Right atrium auricular region (tissue), 2 donors: ENCODE results near the gene ORM1. TPM values are rescaled to one million over a fixed set of nuclear protein-coding genes. Genes with fewer than 3 reads are reported as not detected.

ENCODE experiments used
- DNase-seq: peaks from one replicate; pipeline ENCODE4 v3.0.0-alpha.2; 2019; ENCODE audit warnings: low spot score
- H3K27ac ChIP-seq, 2 donors: fragments of 200-600 bp; sonication (generic); 1 replicate in 1 of 2; 2 replicates in 1 of 2; pipeline ENCODE4 v1.5.1; 2016 to 2019
- H3K27me3 ChIP-seq, 2 donors: fragments of 200-600 bp; sonication (generic); one replicate each; pipeline versions ENCODE4 v1.5.1 to v1.6.0; 2017 to 2019
- H3K36me3 ChIP-seq: fragments of 200-600 bp; sonication (generic); one replicate; pipeline ENCODE4 v1.5.1; 2016
- H3K4me1 ChIP-seq, 2 donors: fragments of 200-600 bp; sonication (generic); one replicate each; pipeline versions ENCODE4 v1.5.1 to v1.6.0; 2017 to 2019
- H3K4me3 ChIP-seq, 2 donors: fragments of 200-600 bp; sonication (generic); 1 replicate in 1 of 2; 2 replicates in 1 of 2; pipeline ENCODE4 v1.5.1; 2017 to 2019; ENCODE audit warnings: mild to moderate bottlenecking in 1 of 2, moderate library complexity in 1 of 2
- H3K9me3 ChIP-seq, 2 donors: fragments of 200-600 bp; sonication (generic); one replicate each; pipeline ENCODE4 v1.5.1; 2019
- total RNA-seq, 2 donors: library from RNA; depleted of rRNA; stranded (reverse); fragments of >200 nt; gene quantifications; one replicate each; pipeline ENCODE4 v1.1.0, GENCODE V29; 2016
- TF ChIP-seq, protein P1 (sequence below), 2 donors: fragments of 200-600 bp; sonication (generic); IDR thresholded peaks; one replicate each; pipeline ENCODE4 v1.5.1; 2019; ENCODE audit warnings: antibody characterized with exemption in 2 of 2

Gene ORM1
- total RNA-seq, 2 donors from 2014 or later = not detected

DNA sequence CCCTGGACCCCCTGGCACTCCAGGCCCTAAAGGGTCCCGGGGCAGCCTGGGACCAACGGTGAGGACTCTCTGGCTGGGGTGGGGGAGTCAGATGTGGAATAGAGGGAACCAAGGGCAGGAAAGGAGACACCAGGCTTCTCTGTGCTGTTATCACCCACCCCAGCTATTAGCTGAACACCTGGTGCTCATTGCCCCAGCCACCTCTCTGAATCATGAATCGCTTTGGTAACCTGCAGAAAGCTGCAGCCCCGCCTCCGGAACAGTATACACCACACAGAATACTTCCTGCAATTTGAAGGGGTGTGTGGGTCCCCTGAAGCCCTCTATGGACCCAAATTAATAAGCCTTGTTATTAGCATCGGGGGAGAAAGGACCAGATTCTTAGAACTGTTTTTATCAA, 40.4 kb upstream of the ORM1 start:
- TF ChIP-seq, protein P1, sequence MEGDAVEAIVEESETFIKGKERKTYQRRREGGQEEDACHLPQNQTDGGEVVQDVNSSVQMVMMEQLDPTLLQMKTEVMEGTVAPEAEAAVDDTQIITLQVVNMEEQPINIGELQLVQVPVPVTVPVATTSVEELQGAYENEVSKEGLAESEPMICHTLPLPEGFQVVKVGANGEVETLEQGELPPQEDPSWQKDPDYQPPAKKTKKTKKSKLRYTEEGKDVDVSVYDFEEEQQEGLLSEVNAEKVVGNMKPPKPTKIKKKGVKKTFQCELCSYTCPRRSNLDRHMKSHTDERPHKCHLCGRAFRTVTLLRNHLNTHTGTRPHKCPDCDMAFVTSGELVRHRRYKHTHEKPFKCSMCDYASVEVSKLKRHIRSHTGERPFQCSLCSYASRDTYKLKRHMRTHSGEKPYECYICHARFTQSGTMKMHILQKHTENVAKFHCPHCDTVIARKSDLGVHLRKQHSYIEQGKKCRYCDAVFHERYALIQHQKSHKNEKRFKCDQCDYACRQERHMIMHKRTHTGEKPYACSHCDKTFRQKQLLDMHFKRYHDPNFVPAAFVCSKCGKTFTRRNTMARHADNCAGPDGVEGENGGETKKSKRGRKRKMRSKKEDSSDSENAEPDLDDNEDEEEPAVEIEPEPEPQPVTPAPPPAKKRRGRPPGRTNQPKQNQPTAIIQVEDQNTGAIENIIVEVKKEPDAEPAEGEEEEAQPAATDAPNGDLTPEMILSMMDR (IDR thresholded peaks at IDR 0.05) = no peak
- no peaks in the 10 kb centered on the region for H3K9me3 ChIP-seq
- DNase-seq = no peak
- H3K4me1 ChIP-seq = peaks cover 0 to 10% of the 10 kb centered on the region in 2 donors
- H3K27ac ChIP-seq = no peak overlapping the region
- H3K27me3 ChIP-seq = no peaks in the 10 kb centered on the region
- no peaks in the 10 kb centered on the region for H3K36me3 ChIP-seq
- H3K4me3 ChIP-seq = no peak overlapping the region

DNA sequence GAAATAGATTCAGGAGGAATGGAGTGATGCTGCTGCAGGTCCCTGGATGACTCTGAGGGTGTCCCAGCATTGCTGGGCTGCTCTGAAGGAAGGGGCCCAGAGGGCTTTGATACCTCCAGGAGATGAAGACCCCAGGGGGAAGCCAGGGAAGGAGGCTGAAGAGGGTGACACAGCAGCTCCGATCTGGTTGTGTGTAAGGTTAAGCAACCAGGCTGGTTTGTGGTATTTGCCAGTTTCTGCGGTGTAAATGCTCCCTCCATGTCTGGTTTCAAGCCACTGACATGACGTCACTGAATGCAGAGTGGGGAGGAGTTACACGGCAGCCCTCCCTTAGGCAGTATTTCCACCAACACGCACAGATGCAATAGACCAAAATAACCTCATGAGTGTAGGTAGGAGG, 40.0 kb upstream of the ORM1 start:
- H3K9me3 ChIP-seq = no peaks in the 10 kb centered on the region
- no peaks in the 10 kb centered on the region for H3K36me3 ChIP-seq
- TF ChIP-seq, protein P1 (IDR thresholded peaks at IDR 0.05) = no peak
- no peak for DNase-seq
- no peak overlapping the region for H3K27ac ChIP-seq
- no peaks in the 10 kb centered on the region for H3K27me3 ChIP-seq
- H3K4me1 ChIP-seq = peaks cover 0 to 10% of the 10 kb centered on the region in 2 donors
- no peak overlapping the region for H3K4me3 ChIP-seq

DNA sequence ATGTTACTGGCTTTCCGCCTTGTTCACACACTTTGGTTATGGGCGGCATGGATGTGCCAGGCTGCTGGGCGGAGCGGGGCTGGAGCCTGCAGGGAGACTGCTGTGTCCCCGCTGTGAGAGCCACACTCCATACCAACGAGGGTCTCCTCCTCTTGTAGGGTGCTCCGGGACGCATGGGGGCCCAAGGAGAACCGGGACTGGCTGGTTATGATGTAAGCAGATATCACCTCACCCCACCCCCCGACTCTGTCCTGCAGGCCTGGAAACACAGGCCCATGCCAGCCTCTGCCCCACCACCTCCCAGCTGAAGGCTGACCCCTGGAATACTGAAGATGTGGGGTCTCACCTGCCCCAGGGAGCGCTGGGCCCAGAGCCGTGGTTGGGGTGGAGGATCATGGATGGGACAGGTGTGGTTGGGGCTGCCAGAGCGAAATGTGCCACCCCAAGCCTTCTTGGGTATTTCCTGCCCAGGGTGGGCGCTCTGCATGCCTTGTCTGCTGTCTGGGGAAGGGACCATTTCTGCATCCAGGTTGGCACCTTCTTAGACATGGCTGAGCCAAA, 39.3 kb upstream of the ORM1 start:
- H3K9me3 ChIP-seq = no peaks in the 10 kb centered on the region
- no peaks in the 10 kb centered on the region for H3K36me3 ChIP-seq
- no peaks in the 10 kb centered on the region for H3K27me3 ChIP-seq
- no peak for DNase-seq
- no peak overlapping the region for H3K4me3 ChIP-seq
- TF ChIP-seq, protein P1 (IDR thresholded peaks at IDR 0.05) = no peak
- H3K4me1 ChIP-seq = peaks cover 0 to 10% of the 10 kb centered on the region in 2 donors
- H3K27ac ChIP-seq = no peak overlapping the region

DNA sequence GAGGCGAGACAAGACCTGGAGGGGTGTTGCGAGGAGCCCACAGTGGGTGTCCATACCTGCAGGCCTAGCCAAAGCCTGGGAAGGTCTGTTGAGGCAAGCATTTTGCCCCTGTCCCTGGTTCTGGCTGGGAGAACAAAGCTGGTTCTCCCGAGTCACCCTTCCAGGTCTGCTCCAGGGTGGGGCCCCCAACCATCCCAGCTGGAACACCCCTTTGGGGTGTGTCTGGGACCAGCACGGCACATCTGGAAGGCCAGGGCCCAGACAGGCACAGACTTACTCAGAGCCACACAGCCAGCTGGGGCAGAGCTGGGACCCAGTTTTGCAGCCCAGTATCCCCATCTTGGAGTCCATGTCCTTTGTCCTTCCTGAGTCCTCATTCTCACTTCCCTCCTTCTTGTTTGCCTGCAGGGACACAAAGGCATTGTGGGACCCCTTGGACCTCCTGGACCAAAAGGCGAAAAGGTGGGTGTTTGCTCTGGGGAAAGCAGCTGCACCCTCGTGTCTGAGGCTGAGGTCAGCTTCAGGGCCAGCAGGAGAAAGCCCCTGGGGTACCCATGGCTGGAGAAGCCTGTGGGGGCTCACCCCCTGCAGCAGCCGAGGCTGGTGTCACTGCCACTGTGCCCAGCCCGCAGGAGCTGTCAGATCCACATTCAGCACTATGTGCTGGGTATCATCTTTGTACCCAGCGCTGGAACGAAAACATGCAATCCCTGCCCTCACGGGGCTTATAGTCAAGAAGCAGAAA, 38.4 kb upstream of the ORM1 start:
- H3K9me3 ChIP-seq = no peaks in the 10 kb centered on the region
- no peaks in the 10 kb centered on the region for H3K36me3 ChIP-seq
- no peak overlapping the region for H3K4me3 ChIP-seq
- TF ChIP-seq, protein P1 (IDR thresholded peaks at IDR 0.05) = no peak
- no peak overlapping the region for H3K27ac ChIP-seq
- peaks cover 0 to 10% of the 10 kb centered on the region in 2 donors for H3K4me1 ChIP-seq
- H3K27me3 ChIP-seq = no peaks in the 10 kb centered on the region
- DNase-seq = no peak

DNA sequence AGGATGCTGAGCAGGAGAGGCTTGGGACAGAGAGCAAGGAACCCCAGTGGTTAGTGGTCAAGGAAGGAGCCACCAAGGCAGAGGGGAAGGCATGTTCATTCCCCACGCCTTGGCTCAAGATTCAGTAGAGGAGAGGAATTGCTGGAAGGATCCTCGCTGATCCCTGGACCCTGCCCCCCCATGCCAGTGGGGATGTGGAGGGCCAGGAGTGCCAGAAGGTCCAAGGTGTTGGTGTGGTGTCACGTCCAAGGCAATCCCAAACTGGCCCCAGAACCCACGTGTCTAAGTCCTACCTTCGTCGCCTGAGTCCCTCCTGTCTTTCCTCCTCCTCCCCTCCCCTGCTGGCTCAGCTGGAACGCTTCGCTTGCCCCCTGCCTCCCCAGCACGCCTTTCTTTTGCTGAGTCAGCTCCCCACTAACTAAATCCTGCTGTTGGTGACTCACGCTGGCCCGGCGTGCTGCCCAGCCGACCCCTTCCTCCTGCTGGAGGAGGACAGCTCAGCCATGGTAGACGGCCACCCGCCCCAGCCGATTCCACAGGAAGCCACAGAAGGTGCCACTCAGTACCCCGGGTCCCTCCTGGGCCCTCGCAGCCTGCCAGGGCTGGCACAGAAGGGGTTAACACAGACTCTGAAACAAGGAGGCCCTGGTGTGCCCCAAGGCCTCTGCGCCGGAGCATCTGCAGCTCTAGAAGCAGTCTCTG, 37.6 kb upstream of the ORM1 start:
- H3K4me1 ChIP-seq = peaks cover 0 to 10% of the 10 kb centered on the region in 2 donors
- H3K4me3 ChIP-seq = no peak overlapping the region
- TF ChIP-seq, protein P1 (IDR thresholded peaks at IDR 0.05) = no peak
- H3K27me3 ChIP-seq = no peaks in the 10 kb centered on the region
- no peaks in the 10 kb centered on the region for H3K9me3 ChIP-seq
- DNase-seq = no peak
- H3K27ac ChIP-seq = no peak overlapping the region
- H3K36me3 ChIP-seq = no peaks in the 10 kb centered on the region
